Stimulated activated CD8-positive, alpha-beta memory T cell treated with anti-CD3 and anti-CD28 coated beads, Interleukin-7, amount 100 ng/mL, for 24 hours (primary cell): Measurements from ENCODE around the gene CFTR.

ENCODE experiments used
- DNase-seq: peaks from one replicate; pipeline ENCODE4 v3.0.0-alpha.2; 2020; ENCODE audit warnings: low read depth

CFTR gene

GRCh38 chr7:117590191-117590590 lies 110.4 kb downstream of the CFTR start:
- DNase-seq = no peak

DNA sequence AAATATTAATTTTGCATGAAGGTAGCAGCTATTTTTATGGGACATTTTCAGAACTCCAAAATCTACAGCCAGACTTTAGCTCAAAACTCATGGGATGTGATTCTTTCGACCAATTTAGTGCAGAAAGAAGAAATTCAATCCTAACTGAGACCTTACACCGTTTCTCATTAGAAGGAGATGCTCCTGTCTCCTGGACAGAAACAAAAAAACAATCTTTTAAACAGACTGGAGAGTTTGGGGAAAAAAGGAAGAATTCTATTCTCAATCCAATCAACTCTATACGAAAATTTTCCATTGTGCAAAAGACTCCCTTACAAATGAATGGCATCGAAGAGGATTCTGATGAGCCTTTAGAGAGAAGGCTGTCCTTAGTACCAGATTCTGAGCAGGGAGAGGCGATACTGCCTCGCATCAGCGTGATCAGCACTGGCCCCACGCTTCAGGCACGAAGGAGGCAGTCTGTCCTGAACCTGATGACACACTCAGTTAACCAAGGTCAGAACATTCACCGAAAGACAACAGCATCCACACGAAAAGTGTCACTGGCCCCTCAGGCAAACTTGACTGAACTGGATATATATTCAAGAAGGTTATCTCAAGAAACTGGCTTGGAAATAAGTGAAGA lies 112.3 kb downstream of the CFTR start:
- no peak for DNase-seq

GRCh38 chr7:117596134-117596533 lies 116.3 kb downstream of the CFTR start:
- DNase-seq = no peak

GRCh38 chr7:117597755-117598154 lies 117.9 kb downstream of the CFTR start:
- DNase-seq = no peak

DNA sequence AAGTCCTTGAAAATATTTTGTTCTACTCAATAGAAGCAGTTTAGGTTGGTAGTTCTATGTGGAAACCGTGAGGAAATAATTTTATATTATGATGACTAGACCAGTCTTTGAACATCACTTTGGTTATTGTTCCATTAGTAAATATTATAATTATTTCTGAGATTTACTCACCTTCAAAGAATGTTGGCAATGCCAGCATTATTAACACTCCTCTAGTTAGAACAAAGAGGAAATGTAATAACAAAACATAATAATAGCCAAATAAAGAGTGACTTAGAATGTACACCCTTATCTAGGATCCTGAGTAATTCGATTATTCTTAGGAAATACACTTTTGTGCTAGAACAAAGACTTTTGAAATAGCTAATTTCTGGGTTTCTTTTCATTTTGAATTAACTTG lies 121.1 kb downstream of the CFTR start:
- DNase-seq = no peak

GRCh38 chr7:117603627-117604026 lies 123.8 kb downstream of the CFTR start:
- no peak for DNase-seq

GRCh38 chr7:117605712-117606111 lies 125.9 kb downstream of the CFTR start:
- DNase-seq = no peak

DNA sequence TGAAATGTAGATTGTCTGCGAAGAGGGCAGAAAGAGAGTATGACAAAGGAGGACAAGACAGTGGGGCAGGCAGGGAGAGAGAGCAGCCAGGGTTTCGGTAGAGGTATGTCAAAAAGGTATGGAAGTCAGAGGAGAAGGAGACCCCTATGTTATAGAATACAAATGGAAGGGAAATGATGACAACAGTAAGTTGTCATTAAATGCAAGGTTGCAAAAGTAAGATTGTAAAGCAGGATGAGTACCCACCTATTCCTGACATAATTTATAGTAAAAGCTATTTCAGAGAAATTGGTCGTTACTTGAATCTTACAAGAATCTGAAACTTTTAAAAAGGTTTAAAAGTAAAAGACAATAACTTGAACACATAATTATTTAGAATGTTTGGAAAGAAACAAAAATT lies 126.3 kb downstream of the CFTR start:
- no peak for DNase-seq

GRCh38 chr7:117610396-117610795 lies 130.6 kb downstream of the CFTR start:
- DNase-seq = no peak

- no peak for DNase-seq
These were observed 132.8 kb downstream of the CFTR start for GRCh38 chr7:117612637-117613036.

GRCh38 chr7:117616694-117617093 lies 136.9 kb downstream of the CFTR start:
- DNase-seq = no peak

- no peak for DNase-seq
These were observed 139.9 kb downstream of the CFTR start for GRCh38 chr7:117619681-117620080.

- DNase-seq = no peak
These were observed 141.3 kb downstream of the CFTR start for GRCh38 chr7:117621075-117621618.

DNA sequence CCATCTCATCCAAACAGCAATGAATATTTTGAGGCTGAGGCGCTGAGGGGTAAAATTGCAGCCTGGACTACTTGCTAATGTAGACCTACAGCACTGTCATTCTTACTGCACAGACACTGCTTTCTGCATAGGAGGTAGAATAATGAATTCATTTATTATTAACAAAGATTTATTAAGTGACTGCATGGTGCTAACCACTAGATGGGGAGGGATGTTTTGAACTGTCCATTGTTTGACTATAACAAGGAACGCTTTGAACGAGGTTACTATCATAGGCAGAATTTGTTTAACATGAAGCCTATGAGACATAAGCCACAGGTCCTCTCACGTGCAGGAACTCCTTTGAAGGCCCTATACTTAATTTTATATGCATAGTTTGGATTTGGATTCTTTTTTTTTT lies 143.8 kb downstream of the CFTR start:
- no peak for DNase-seq

GRCh38 chr7:117630501-117630900 lies 150.7 kb downstream of the CFTR start:
- DNase-seq = no peak

GRCh38 chr7:117630907-117631564 lies 151.2 kb downstream of the CFTR start:
- no peak for DNase-seq

- DNase-seq = no peak
These were observed 151.8 kb downstream of the CFTR start for GRCh38 chr7:117631652-117632051.

- no peak for DNase-seq
These were observed 158.1 kb downstream of the CFTR start for GRCh38 chr7:117637937-117638336.

DNA sequence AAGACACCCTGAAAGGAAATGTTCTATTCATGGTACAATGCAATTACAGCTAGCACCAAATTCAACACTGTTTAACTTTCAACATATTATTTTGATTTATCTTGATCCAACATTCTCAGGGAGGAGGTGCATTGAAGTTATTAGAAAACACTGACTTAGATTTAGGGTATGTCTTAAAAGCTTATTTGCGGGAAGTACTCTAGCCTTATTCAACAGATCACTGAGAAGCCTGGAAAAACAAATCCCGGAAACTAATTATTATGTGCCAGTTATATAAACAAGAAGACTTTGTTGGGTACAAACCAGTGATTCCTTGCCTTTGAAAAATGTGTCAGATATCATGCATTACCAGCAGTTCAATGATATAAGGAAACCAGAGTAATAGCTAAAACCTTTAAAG lies 160.1 kb downstream of the CFTR start:
- DNase-seq = no peak

DNA sequence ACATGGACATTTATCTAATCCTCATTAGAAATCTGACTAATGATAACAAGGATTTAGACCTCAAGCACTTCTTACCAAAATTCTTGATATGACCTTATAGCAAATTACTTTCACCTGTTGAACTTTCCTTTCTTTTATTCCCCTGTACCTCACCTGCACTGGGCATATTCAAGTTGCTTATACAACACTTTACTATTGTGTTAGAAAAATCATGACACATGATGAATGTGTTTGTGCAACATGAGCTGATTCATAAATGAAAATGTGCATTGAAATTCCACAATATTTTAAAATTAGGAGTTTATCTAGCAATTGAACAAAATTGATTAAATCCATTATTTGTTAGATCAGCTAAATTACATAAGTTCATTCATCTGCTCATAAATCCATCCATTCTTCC lies 160.6 kb downstream of the CFTR start:
- DNase-seq = no peak

GRCh38 chr7:117645481-117646165 lies 165.8 kb downstream of the CFTR start:
- DNase-seq = no peak

GRCh38 chr7:117648203-117648866 lies 168.5 kb downstream of the CFTR start:
- no peak for DNase-seq
